Kidney (tissue), 14 donors: ENCODE measurements around the gene PBX2. TPM values are rescaled to one million over a fixed set of nuclear protein-coding genes. Genes with fewer than 3 reads are reported as not detected.

Source experiments
- DNase-seq, 5 donors: peaks; one replicate each; pipeline ENCODE4 v3.0.0-alpha.2; 2013 to 2020
- FAIRE-seq: peaks from 2 replicates; lab custom pipeline; 2012; peaks lifted over from hg19 to GRCh38; lab: Jason Lieb, UNC
- H3K27ac ChIP-seq, 2 donors: one replicate each; pipeline ENCODE4 v1.7.0; 2013; ENCODE audit warnings: low read depth in 2 of 2, low read length in 2 of 2, inconsistent platforms in 1 of 2
- H3K27me3 ChIP-seq: one replicate; pipeline ENCODE4 v1.7.1; 2013; ENCODE audit warnings: low read length, inconsistent platforms; ENCODE audit not compliant: control insufficient read depth, insufficient read depth
- H3K36me3 ChIP-seq, 3 donors: one replicate each; pipeline versions ENCODE4 v1.7.0 to v1.7.1; 2013; ENCODE audit warnings: low read length in 3 of 3, control low read depth in 1 of 3, inconsistent platforms in 1 of 3; ENCODE audit not compliant: insufficient read depth in 3 of 3, control insufficient read depth in 2 of 3
- H3K4me1 ChIP-seq, 3 donors: one replicate each; pipeline versions ENCODE4 v1.7.0 to v1.7.1; 2013; ENCODE audit warnings: low read length in 3 of 3, inconsistent platforms in 1 of 3, low read depth in 1 of 3; ENCODE audit not compliant: control insufficient read depth in 2 of 3, insufficient read depth in 2 of 3
- H3K4me3 ChIP-seq, 3 donors: one replicate each; pipeline versions ENCODE4 v1.7.0 to v1.8.1; 2013; ENCODE audit warnings: low read length in 3 of 3, control low read depth in 1 of 3, inconsistent platforms in 1 of 3
- H3K9ac ChIP-seq, 3 donors: one replicate each; pipeline versions ENCODE4 v1.7.0 to v1.7.1; 2013; ENCODE audit warnings: low read length in 3 of 3, control low read depth in 1 of 3, inconsistent platforms in 1 of 3
- H3K9me3 ChIP-seq, 3 donors: one replicate each; pipeline versions ENCODE4 v1.7.0 to v1.7.1; 2013; ENCODE audit warnings: low read length in 3 of 3, control low read depth in 1 of 3, inconsistent platforms in 1 of 3; ENCODE audit not compliant: control insufficient read depth in 2 of 3, insufficient read depth in 1 of 3
- CTCF ChIP-seq: IDR thresholded peaks from 3 replicates; pipeline ENCODE4 v1.5.1; 2012; ENCODE audit warnings: mild to moderate bottlenecking, moderate library complexity, borderline replicate concordance; ENCODE audit not compliant: insufficient read depth; ENCODE audit errors: extremely low read depth
- intact Hi-C: fragments of 100-400 bp; cut with DNase I; formaldehyde crosslinking; loops from one replicate; pipeline ENCODE4 v1.11.1; 2022
- polyA plus RNA-seq: library from polyadenylated mRNA; stranded (reverse); fragments of 350-450 nt; fragmentation: Illumina TruSeq; extraction: RNeasy Lipid Tissue Mini Kit (QIAGEN cat#74804); gene quantifications from one replicate; pipeline ENCODE4 v1.2.3, GENCODE V29; 2014; ENCODE audit warnings: low read depth, low replicate concordance; ENCODE audit not compliant: insufficient read depth
- total RNA-seq: library from RNA; stranded (reverse); fragmentation: NEBNext Ultra II Directional; extraction: Animal tissue kit (Norgen Biotek cat#: 25700); gene quantifications from one replicate; pipeline ENCODE4 v1.2.1, GENCODE V29; 2021
- donor health status: control.
- donor health status: control.
- donor health status: control.
- donor health status: control.
- donor health status: control.
- donor health status: DM: yes; HTN: yes; CAD: no.
- donor health status: Normal renal cell carcinoma (clear cell type).

The PBX2 gene
- total and polyA plus RNA-seq, 2 donors from 2014 or later: 34.6 to 87.3 TPM

GRCh38 chr6:32196682-32197616 is 6.9 kb upstream of the PBX2 start:
- intact Hi-C loops: no loop called here

GRCh38 chr6:32195902-32196681 is 6.1 kb upstream of the PBX2 start:
- no peak for TF ChIP-seq CTCF
- FAIRE-seq (no peak), DNase-seq (peak; percentile 95 to 98 (median 97))
- H3K27me3 ChIP-seq: no peaks in the 10 kb centered on the region
- intact Hi-C loops: no loop called here
- H3K9me3 ChIP-seq: no peaks in the 10 kb centered on the region
- peak overlapping the region; percentile 100 for H3K27ac ChIP-seq
- H3K9ac ChIP-seq: peak overlapping the region; percentile 67 to 100 (median 100)
- H3K4me1 ChIP-seq: peaks cover 0 to 22% (median 16%) of the 10 kb centered on the region in 3 donors
- H3K4me3 ChIP-seq: peak overlapping the region; percentile 76 to 97 (median 95)
- no peaks in the 10 kb centered on the region for H3K36me3 ChIP-seq

More at GRCh38 chr6:32196682-32197616, 6.9 kb upstream of the PBX2 start:
- no peak for FAIRE-seq
- Histone ChIP-seq H3K9me3 (no peaks in the 10 kb centered on the region), H3K36me3 (no peaks in the 10 kb centered on the region), H3K9ac (peak overlapping the region; percentile 37 to 100 (median 43)), H3K4me1 (peaks cover 0 to 16% (median 16%) of the 10 kb centered on the region in 3 donors), H3K27me3 (no peaks in the 10 kb centered on the region), H3K4me3 (peak overlapping the region; percentile 76 to 97 (median 95)), H3K27ac (peak overlapping the region; percentile 100)
- DNase-seq: peak; percentile 32 to 87 (median 52)
- TF ChIP-seq CTCF: no peak

GRCh38 chr6:32195652-32195901 is 5.6 kb upstream of the PBX2 start:
- FAIRE-seq: peak; percentile 94
- peak; percentile 2 for TF ChIP-seq CTCF

More at GRCh38 chr6:32195652-32195901, 5.6 kb upstream of the PBX2 start:
- Histone ChIP-seq H3K4me1 (peaks cover 2 to 26% (median 19%) of the 10 kb centered on the region in 3 donors), H3K27ac (peak overlapping the region; percentile 100), H3K9ac (peak overlapping the region in 1 of 3 donors; percentile 100), H3K4me3 (peak overlapping the region in 1 of 3 donors; percentile 95), H3K36me3 (no peaks in the 10 kb centered on the region), H3K9me3 (no peaks in the 10 kb centered on the region), H3K27me3 (no peaks in the 10 kb centered on the region)
- DNase-seq: peak; percentile 100
- intact Hi-C loops: no loop called here
